ENCODE data around the gene UBAC1.

Gene UBAC1

GRCh38 chr9:135907431-135908092, 53.6 kb downstream of the UBAC1 start, which contains the start of gene CAMSAP1:
Gene CAMSAP1, minus strand, starts transcription at chr9:135907546. Its CDS starts 387 bp downstream, at chr9:135907159.
- Histone ChIP-seq H3K4me3 (replicated peaks; ENCODE audit: low read depth, low read length) (peak within 1 kb of the TSS; percentile 75), H3K36me3 (ENCODE audit: control insufficient read depth, insufficient read depth, low read length) (peaks cover 2% of the 10 kb centered on the region; the same call in 1 of the 2 replicates)

GRCh38 chr9:135907006-135907430, 54.2 kb downstream of the UBAC1 start:
- TF ChIP-seq CTCF (IDR thresholded peaks at IDR 0.05; ENCODE audit: insufficient read depth, low read length, poor library complexity, severe bottlenecking), result no peak
- H3K4me3 ChIP-seq (replicated peaks; ENCODE audit: low read depth, low read length), result peak overlapping the region; percentile 71

More at GRCh38 chr9:135907431-135908092, 53.6 kb downstream of the UBAC1 start, which contains the start of gene CAMSAP1:
- TF ChIP-seq CTCF (IDR thresholded peaks at IDR 0.05; ENCODE audit: insufficient read depth, low read length, poor library complexity, severe bottlenecking), result no peak
- no peaks in the 10 kb centered on the region for H3K27me3 ChIP-seq (replicated peaks; ENCODE audit: control insufficient read depth, insufficient read depth, low read length)
- DNase-seq (ENCODE audit: extremely low read depth, insufficient read length), result peak; percentile 92

GRCh38 chr9:135906291-135907005, 54.7 kb downstream of the UBAC1 start:
- H3K27me3 ChIP-seq (replicated peaks; ENCODE audit: control insufficient read depth, insufficient read depth, low read length), result no peaks in the 10 kb centered on the region
- DNase-seq (ENCODE audit: extremely low read depth, insufficient read length), result no peak
- H3K36me3 ChIP-seq (ENCODE audit: control insufficient read depth, insufficient read depth, low read length), result peaks cover 2% of the 10 kb centered on the region; the same call in 1 of the 2 replicates
- H3K4me3 ChIP-seq (replicated peaks; ENCODE audit: low read depth, low read length), result peak overlapping the region; percentile 71
- no peak for TF ChIP-seq CTCF (IDR thresholded peaks at IDR 0.05; ENCODE audit: insufficient read depth, low read length, poor library complexity, severe bottlenecking)

More at GRCh38 chr9:135907006-135907430, 54.2 kb downstream of the UBAC1 start:
- H3K36me3 ChIP-seq (ENCODE audit: control insufficient read depth, insufficient read depth, low read length), result peaks cover 2% of the 10 kb centered on the region; the same call in 1 of the 2 replicates
- DNase-seq (ENCODE audit: extremely low read depth, insufficient read length), result peak; percentile 60
- no peaks in the 10 kb centered on the region for H3K27me3 ChIP-seq (replicated peaks; ENCODE audit: control insufficient read depth, insufficient read depth, low read length)

GRCh38 chr9:135905380-135906258, 55.6 kb downstream of the UBAC1 start:
- H3K4me3 ChIP-seq (replicated peaks; ENCODE audit: low read depth, low read length), result peak overlapping the region; percentile 71
- no peak for DNase-seq (ENCODE audit: extremely low read depth, insufficient read length)
- no peak for TF ChIP-seq CTCF (IDR thresholded peaks at IDR 0.05; ENCODE audit: insufficient read depth, low read length, poor library complexity, severe bottlenecking)
- H3K27me3 ChIP-seq (replicated peaks; ENCODE audit: control insufficient read depth, insufficient read depth, low read length), result no peaks in the 10 kb centered on the region
- no peaks in the 10 kb centered on the region for H3K36me3 ChIP-seq (ENCODE audit: control insufficient read depth, insufficient read depth, low read length)

- no peaks in the 10 kb centered on the region for H3K36me3 ChIP-seq (ENCODE audit: control insufficient read depth, insufficient read depth, low read length)
- TF ChIP-seq CTCF (IDR thresholded peaks at IDR 0.05; ENCODE audit: insufficient read depth, low read length, poor library complexity, severe bottlenecking), result no peak
- H3K27me3 ChIP-seq (replicated peaks; ENCODE audit: control insufficient read depth, insufficient read depth, low read length), result no peaks in the 10 kb centered on the region
- no peak for DNase-seq (ENCODE audit: extremely low read depth, insufficient read length)
- H3K4me3 ChIP-seq (replicated peaks; ENCODE audit: low read depth, low read length), result no peak overlapping the region
Observed at GRCh38 chr9:135903786-135904520, 57.2 kb downstream of the UBAC1 start.

Measured in GM06990 (cell line).